ENCODE data around the gene TSPAN5.

DNA sequence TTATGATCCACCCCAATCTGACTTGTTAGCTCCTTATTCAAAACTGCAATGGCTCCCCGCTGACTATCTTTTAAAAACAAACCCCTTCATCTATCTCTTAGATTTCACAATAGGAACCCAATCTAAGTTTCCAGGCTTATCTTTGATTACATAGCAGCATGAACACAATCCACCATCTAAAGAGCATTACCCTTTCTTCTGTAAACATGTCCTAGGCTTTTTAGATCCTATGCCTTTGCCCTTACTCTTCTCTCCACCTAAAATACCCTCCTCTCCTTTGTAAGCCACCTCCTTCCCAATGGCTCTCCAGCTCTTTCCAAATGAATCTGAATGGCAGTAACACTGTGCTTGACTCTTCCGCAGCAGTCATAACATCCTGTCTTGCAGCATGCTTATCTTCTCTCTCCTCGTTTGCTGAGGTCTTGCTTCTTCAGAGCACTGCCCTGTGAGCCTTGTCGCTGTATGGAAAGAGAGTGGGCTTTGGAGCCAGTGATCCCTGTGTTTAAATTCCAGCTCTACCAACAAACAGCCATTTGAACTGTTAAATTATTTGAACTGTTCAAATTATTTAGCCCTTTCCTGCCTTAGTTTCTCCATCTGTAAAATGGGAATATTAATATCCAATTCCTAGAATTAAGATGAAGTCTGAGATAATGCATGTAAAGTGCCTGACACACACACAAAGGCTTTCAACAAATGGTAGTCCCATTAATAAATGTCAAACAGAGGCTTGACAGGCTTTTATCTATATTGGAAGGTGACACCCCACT lies 16.2 kb upstream of the TSPAN5 start:
- TF ChIP-seq CTCF (IDR thresholded peaks at IDR 0.05; ENCODE audit: insufficient read depth, low read depth, low read length) (no peak), EZH2 (IDR thresholded peaks at IDR 0.05; ENCODE audit: insufficient read depth, low read length) (no peak)
